ENCODE results near the gene TRPM2.

GRCh38 chr21:44478801-44479167 lies 125.4 kb downstream of the TRPM2 start:
- TF ChIP-seq CTCF (conservative IDR thresholded peaks at IDR 0.05; ENCODE audit: low read depth, low read length) (no peak), POLR2A (IDR thresholded peaks at IDR 0.05; ENCODE audit: low read depth, low read length) (no peak), MAZ (IDR thresholded peaks at IDR 0.05; ENCODE audit: borderline replicate concordance, low read depth, low read length) (no peak), CEBPB (IDR thresholded peaks at IDR 0.05; ENCODE audit: low read depth, low read length) (no peak), RAD21 (IDR thresholded peaks at IDR 0.05; ENCODE audit: low read length) (no peak), RFX5 (IDR thresholded peaks at IDR 0.05; ENCODE audit: low read depth, low read length) (no peak)

Data from IMR-90 (cell line).